ENCODE measurements around the gene VEGFA.

DNA sequence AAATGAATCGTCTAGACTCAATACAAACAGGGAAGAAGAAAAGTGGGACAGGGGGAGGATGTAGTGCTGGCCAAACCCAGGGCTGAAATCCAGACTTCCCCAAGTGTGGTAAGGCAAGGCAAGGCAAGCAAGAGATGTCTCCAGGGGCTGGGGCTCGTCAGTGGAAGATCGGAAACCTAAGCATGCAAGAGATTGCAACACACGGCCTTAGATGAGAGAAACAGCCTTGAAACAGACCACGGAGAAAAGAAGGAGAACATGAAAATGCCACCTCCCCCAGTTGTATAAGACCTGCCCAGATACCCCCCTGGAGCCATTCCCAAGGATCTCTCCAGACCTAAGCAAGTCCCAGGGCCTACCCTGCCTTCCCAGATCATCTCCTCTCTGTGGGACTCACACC lies 20.0 kb downstream of the VEGFA start:
- TF ChIP-seq, protein P1, sequence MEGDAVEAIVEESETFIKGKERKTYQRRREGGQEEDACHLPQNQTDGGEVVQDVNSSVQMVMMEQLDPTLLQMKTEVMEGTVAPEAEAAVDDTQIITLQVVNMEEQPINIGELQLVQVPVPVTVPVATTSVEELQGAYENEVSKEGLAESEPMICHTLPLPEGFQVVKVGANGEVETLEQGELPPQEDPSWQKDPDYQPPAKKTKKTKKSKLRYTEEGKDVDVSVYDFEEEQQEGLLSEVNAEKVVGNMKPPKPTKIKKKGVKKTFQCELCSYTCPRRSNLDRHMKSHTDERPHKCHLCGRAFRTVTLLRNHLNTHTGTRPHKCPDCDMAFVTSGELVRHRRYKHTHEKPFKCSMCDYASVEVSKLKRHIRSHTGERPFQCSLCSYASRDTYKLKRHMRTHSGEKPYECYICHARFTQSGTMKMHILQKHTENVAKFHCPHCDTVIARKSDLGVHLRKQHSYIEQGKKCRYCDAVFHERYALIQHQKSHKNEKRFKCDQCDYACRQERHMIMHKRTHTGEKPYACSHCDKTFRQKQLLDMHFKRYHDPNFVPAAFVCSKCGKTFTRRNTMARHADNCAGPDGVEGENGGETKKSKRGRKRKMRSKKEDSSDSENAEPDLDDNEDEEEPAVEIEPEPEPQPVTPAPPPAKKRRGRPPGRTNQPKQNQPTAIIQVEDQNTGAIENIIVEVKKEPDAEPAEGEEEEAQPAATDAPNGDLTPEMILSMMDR (conservative IDR thresholded peaks at IDR 0.05; ENCODE audit: low read length) = no peak
- no peak for TF ChIP-seq EZH2phosphoT487 (IDR thresholded peaks at IDR 0.05; ENCODE audit: borderline replicate concordance)

Data from Loucy (cell line).